H1 (cell line): ENCODE data around the gene OSTF1. TPM values are rescaled to one million over a fixed set of nuclear protein-coding genes. Genes with fewer than 3 reads are reported as not detected.

Experiments used
- CTCF ChIA-PET: fragments of 300-600 bp; sonication (Branson Sonifier 250); formaldehyde crosslinking; loops from one replicate; lab custom pipeline; 2021; ENCODE audit not compliant: partially characterized antibody; lab: Charles Lee
- POLR2A ChIA-PET: fragments of 300-600 bp; sonication (Branson Sonifier 250); formaldehyde crosslinking; loops from one replicate; lab custom pipeline; 2021; ENCODE audit warnings: inconsistent platforms; ENCODE audit not compliant: partially characterized antibody; lab: Charles Lee
- DNase-seq, 2 experiments: peaks; one replicate each; pipeline versions ENCODE4 v3.0.0 to v3.0.0-alpha.2; 2010 to 2022; ENCODE audit warnings: low spot score in 2 of 2, low read depth in 1 of 2, mixed read lengths in 1 of 2
- FAIRE-seq: peaks from 2 replicates; lab custom pipeline; 2011; peaks lifted over from hg19 to GRCh38; lab: Jason Lieb, UNC
- H2AFZ ChIP-seq: 2 replicates; pipeline ENCODE4 v1.8.1; 2012; ENCODE audit warnings: low read length, inconsistent platforms
- H2AK5ac ChIP-seq: 2 replicates; pipeline ENCODE4 v1.6.1; 2013; ENCODE audit warnings: low read depth, low read length
- H2BK120ac ChIP-seq: replicated peaks from 2 replicates; pipeline ENCODE3; 2013; ENCODE audit warnings: low read depth, low read length, inconsistent platforms
- H2BK12ac ChIP-seq: 2 replicates; pipeline ENCODE4 v1.6.1; 2013; ENCODE audit warnings: low read depth, low read length
- H2BK15ac ChIP-seq: 2 replicates; pipeline ENCODE4 v1.6.1; 2013; ENCODE audit warnings: low read length
- H2BK20ac ChIP-seq: 2 replicates; pipeline ENCODE4 v1.6.1; 2013; ENCODE audit warnings: low read length
- H2BK5ac ChIP-seq: 2 replicates; pipeline ENCODE4 v1.6.1; 2013; ENCODE audit warnings: low read depth, low read length
- H3K14ac ChIP-seq: 2 replicates; pipeline ENCODE4 v1.6.1; 2013; ENCODE audit warnings: inconsistent platforms; ENCODE audit not compliant: insufficient read length
- H3K18ac ChIP-seq: 2 replicates; pipeline ENCODE4 v1.6.1; 2013; ENCODE audit warnings: low read length; ENCODE audit errors: extremely low read depth
- H3K23ac ChIP-seq: 2 replicates; pipeline ENCODE4 v1.6.1; 2013; ENCODE audit warnings: inconsistent platforms; ENCODE audit not compliant: insufficient read length
- H3K23me2 ChIP-seq: 2 replicates; pipeline ENCODE4 v1.6.1; 2013; ENCODE audit warnings: low read depth, low read length
- H3K27ac ChIP-seq: 2 replicates; pipeline ENCODE4 v1.6.1; 2011; ENCODE audit warnings: low read depth, low read length, inconsistent platforms
- H3K27me3 ChIP-seq, 4 experiments: replicated peaks in 1 of 4; 1 replicate in 1 of 4; 2 replicates in 3 of 4; pipeline versions ENCODE4 v1.6.1 to v1.8.1; 2011 to 2013; ENCODE audit warnings: low read length in 3 of 4, mild to moderate bottlenecking in 3 of 4, inconsistent platforms in 2 of 4, mixed read lengths in 2 of 4, moderate library complexity in 1 of 4; ENCODE audit not compliant: control insufficient read depth in 3 of 4, insufficient read depth in 3 of 4; ENCODE audit errors: extremely low read depth in 1 of 4
- H3K36me3 ChIP-seq, 4 experiments: 2 replicates each; pipeline versions ENCODE4 v1.6.1 to v1.8.1; 2011 to 2013; ENCODE audit warnings: mild to moderate bottlenecking in 4 of 4, low read length in 3 of 4, moderate library complexity in 2 of 4, control low read depth in 1 of 4, inconsistent platforms in 1 of 4; ENCODE audit not compliant: insufficient read depth in 4 of 4, control insufficient read depth in 2 of 4
- H3K4ac ChIP-seq: replicated peaks from 2 replicates; pipeline ENCODE3; 2013; ENCODE audit warnings: low read length, low read depth, mixed read lengths, inconsistent platforms; ENCODE audit not compliant: insufficient read length
- H3K4me1 ChIP-seq, 4 experiments: replicated peaks in 1 of 4; 1 replicate in 1 of 4; 2 replicates in 3 of 4; pipeline versions ENCODE4 v1.6.1 to v1.8.1; 2011 to 2013; ENCODE audit warnings: low read length in 3 of 4, inconsistent platforms in 2 of 4, mixed read lengths in 1 of 4; ENCODE audit not compliant: insufficient read depth in 4 of 4, control insufficient read depth in 3 of 4
- H3K4me2 ChIP-seq, 2 experiments: 2 replicates each; pipeline versions ENCODE4 v1.6.1 to v1.8.1; 2011 to 2013; ENCODE audit warnings: low read depth in 2 of 2, low read length in 2 of 2, control low read depth in 1 of 2, inconsistent platforms in 1 of 2, mild to moderate bottlenecking in 1 of 2; ENCODE audit not compliant: insufficient read depth in 1 of 2
- H3K4me3 ChIP-seq, 4 experiments: fragments of 200-600, 300-600 bp in 1 of 4; sonication (generic), shearing (Covaris generic), sonication (Bioruptor Twin) in 1 of 4; 2 replicates each; pipeline versions ENCODE4 v1.5.1 to v1.8.1; 2011 to 2016; ENCODE audit warnings: low read length in 4 of 4, low read depth in 3 of 4, control low read depth in 2 of 4, inconsistent platforms in 2 of 4, mild to moderate bottlenecking in 2 of 4, mixed read lengths in 1 of 4, moderate library complexity in 1 of 4; ENCODE audit not compliant: insufficient read depth in 2 of 4; ENCODE audit errors: extremely low read depth in 1 of 4
- H3K56ac ChIP-seq: replicated peaks from 2 replicates; pipeline ENCODE3; 2013; ENCODE audit warnings: low read depth, mild to moderate bottlenecking, mixed read lengths, low read length, inconsistent platforms; ENCODE audit not compliant: insufficient read length
- H3K79me1 ChIP-seq: 2 replicates; pipeline ENCODE4 v1.6.1; 2013; ENCODE audit warnings: low read depth, low read length, control low read depth
- H3K79me2 ChIP-seq, 2 experiments: 2 replicates each; pipeline versions ENCODE4 v1.6.1 to v1.8.1; 2012 to 2013; ENCODE audit warnings: low read length in 2 of 2, mild to moderate bottlenecking in 2 of 2, inconsistent platforms in 1 of 2; ENCODE audit not compliant: insufficient read depth in 2 of 2, control insufficient read depth in 1 of 2
- H3K9ac ChIP-seq, 4 experiments: replicated peaks in 1 of 4; 1 replicate in 1 of 4; 2 replicates in 3 of 4; pipeline versions ENCODE4 v1.6.1 to v1.8.1; 2011 to 2013; ENCODE audit warnings: low read depth in 3 of 4, low read length in 3 of 4, control low read depth in 2 of 4, mild to moderate bottlenecking in 2 of 4, moderate library complexity in 2 of 4, inconsistent platforms in 1 of 4; ENCODE audit errors: extremely low read depth in 1 of 4
- H3K9me3 ChIP-seq, 2 experiments: 2 replicates each; pipeline versions ENCODE4 v1.6.1 to v1.8.1; 2012 to 2013; ENCODE audit warnings: mild to moderate bottlenecking in 2 of 2, moderate library complexity in 2 of 2, control low read depth in 1 of 2, inconsistent platforms in 1 of 2, low read depth in 1 of 2, low read length in 1 of 2, mixed read lengths in 1 of 2; ENCODE audit not compliant: insufficient read depth in 2 of 2
- H4K20me1 ChIP-seq, 2 experiments: replicated peaks in 1 of 2; 2 replicates each; pipeline versions ENCODE3 to v1.8.1; 2011 to 2013; ENCODE audit warnings: inconsistent platforms in 2 of 2, low read length in 2 of 2, mild to moderate bottlenecking in 1 of 2; ENCODE audit not compliant: insufficient read depth in 2 of 2, control insufficient read depth in 1 of 2
- H4K5ac ChIP-seq: 2 replicates; pipeline ENCODE4 v1.6.1; 2013; ENCODE audit warnings: low read length, low read depth, mixed read lengths, inconsistent platforms; ENCODE audit not compliant: insufficient read length
- H4K8ac ChIP-seq: 2 replicates; pipeline ENCODE4 v1.8.0; 2013; ENCODE audit warnings: mild to moderate bottlenecking, moderate library complexity, low read length, inconsistent platforms; ENCODE audit not compliant: insufficient read depth; ENCODE audit errors: extremely low read depth
- H4K91ac ChIP-seq: replicated peaks from 2 replicates; pipeline ENCODE3; 2013; ENCODE audit warnings: low read length, mixed read lengths, inconsistent platforms; ENCODE audit not compliant: insufficient read length
- CTBP2 ChIP-seq: IDR thresholded peaks from 2 replicates; pipeline ENCODE4 v1.7.0; 2011; ENCODE audit warnings: borderline replicate concordance, mild to moderate bottlenecking, moderate library complexity, mixed read lengths, low read length; ENCODE audit not compliant: insufficient read depth, insufficient read length
- CTCF ChIP-seq, 3 experiments: IDR thresholded peaks; 1 replicate in 2 of 3; 2 replicates in 1 of 3; pipeline versions ENCODE4 v1.5.1 to v1.6.1; 2011; ENCODE audit warnings: low read length in 3 of 3, mild to moderate bottlenecking in 3 of 3, inconsistent platforms in 2 of 3, low read depth in 1 of 3, moderate library complexity in 1 of 3; ENCODE audit not compliant: insufficient read depth in 1 of 3; ENCODE audit errors: control extremely low read depth in 1 of 3
- HDAC2 ChIP-seq, 2 experiments: fragments of 300-600 bp in 1 of 2; sonication (generic) in 1 of 2; IDR thresholded peaks; 2 replicates each; pipeline ENCODE4 v1.6.1; 2011 to 2012; ENCODE audit warnings: low read depth in 2 of 2, low read length in 2 of 2, mild to moderate bottlenecking in 2 of 2, moderate library complexity in 2 of 2, borderline replicate concordance in 1 of 2, inconsistent platforms in 1 of 2
- KDM4A ChIP-seq: IDR thresholded peaks from one replicate; pipeline ENCODE4 v1.7.1; 2012; ENCODE audit warnings: low read depth, mild to moderate bottlenecking, moderate library complexity, low read length, inconsistent platforms; ENCODE audit not compliant: severe bottlenecking
- MAFK ChIP-seq: IDR thresholded peaks from 2 replicates; pipeline ENCODE4 v1.6.1; 2012; ENCODE audit warnings: low read depth, mild to moderate bottlenecking, improper control_type of control experiment, low read length
- POLR2AphosphoS5 ChIP-seq: IDR thresholded peaks from 2 replicates; pipeline ENCODE4 v1.6.1; 2011; ENCODE audit warnings: low read depth, low read length
- RFX5 ChIP-seq: IDR thresholded peaks from 2 replicates; pipeline ENCODE4 v1.6.1; 2011; ENCODE audit warnings: low read depth, low read length, improper control_type of control experiment, borderline replicate concordance
- SIRT6 ChIP-seq: IDR thresholded peaks from one replicate; pipeline ENCODE4 v1.7.1; 2012; ENCODE audit warnings: low read length, inconsistent platforms
- SP4 ChIP-seq: IDR thresholded peaks from 2 replicates; pipeline ENCODE4 v1.6.1; 2012; ENCODE audit warnings: low read length, inconsistent platforms
- SUZ12 ChIP-seq: fragments of 200-600 bp; sonication (generic); IDR thresholded peaks from 2 replicates; pipeline ENCODE4 v1.6.1; 2012; ENCODE audit warnings: mild to moderate bottlenecking, inconsistent platforms, low read length, moderate library complexity, mixed read lengths
- TCF12 ChIP-seq: IDR thresholded peaks from 2 replicates; pipeline ENCODE4 v1.6.1; 2011; ENCODE audit warnings: low read depth, mild to moderate bottlenecking, low read length
- WGBS, 2 experiments: shearing (Covaris generic) in 1 of 2; methylation state at CpG; one replicate each; pipeline versions ENCODE4 v1.1.6 to v1.1.7; 2013 to 2015; ENCODE audit warnings: low lambda C conversion rate in 2 of 2, mixed read lengths in 2 of 2, inconsistent platforms in 1 of 2, low coverage in 1 of 2, missing lambda C conversion rate in 1 of 2; ENCODE audit not compliant: insufficient replicate concordance in 2 of 2, insufficient coverage in 1 of 2, insufficient read length in 1 of 2; ENCODE audit errors: extremely low coverage in 1 of 2, missing lambda C conversion rate in 1 of 2; 5-methylcytosine and 5-hydroxymethylcytosine counted together
- polyA plus RNA-seq, 7 experiments: library from polyadenylated mRNA; depleted of rRNA in 3 of 7; stranded (reverse) in 5 of 7; unstranded in 2 of 7; fragments of >200 nt in 5 of 7; fragments of 200-250 nt in 2 of 7; gene quantifications; 1 replicate in 5 of 7; 2 replicates in 1 of 7; 4 replicates in 1 of 7; pipeline versions ENCODE4 v1.2.1 to v1.2.3, GENCODE V29; 2011 to 2013; ENCODE audit warnings: missing spikeins in 2 of 7, mixed read lengths in 2 of 7
- total RNA-seq: library from RNA; stranded (reverse); fragmentation: NEBNext Ultra II Directional; extraction: Animal tissue kit (Norgen Biotek cat#: 25700); gene quantifications from 2 replicates; pipeline ENCODE4 v1.2.1, GENCODE V29; 2021

OSTF1 gene
- total and polyA plus RNA-seq, 2 of the 8 experiments (the other 6 are each of a cell fraction or from before 2014, with no cell fraction given), result 5.0 to 18.9 TPM

DNA sequence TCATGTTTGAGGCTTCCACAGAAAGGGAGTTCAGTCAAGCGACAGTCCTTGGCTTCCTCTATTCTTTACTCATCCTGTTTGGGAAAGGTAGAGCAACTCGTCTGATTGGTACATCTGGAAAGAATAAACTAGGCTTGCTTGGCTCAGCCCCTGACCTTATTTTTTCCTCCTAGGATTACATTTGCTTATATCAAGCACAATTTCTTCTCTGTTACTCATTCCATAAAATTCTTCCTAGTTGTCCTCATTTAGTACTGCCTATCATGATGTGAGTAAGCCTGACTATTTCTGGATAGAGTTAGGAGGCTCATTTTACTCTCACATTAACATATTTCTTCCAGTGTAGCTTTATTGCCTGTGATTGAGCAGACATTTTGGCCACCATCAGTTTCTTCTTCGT lies 49.3 kb upstream of the OSTF1 start:
- Histone ChIP-seq H4K5ac (no peak overlapping the region), H2BK20ac (no peak overlapping the region), H3K9ac (no peak overlapping the region), H3K23me2 (peaks cover 2% of the 10 kb centered on the region; the same call in 1 of the 2 replicates), H4K91ac (no peak overlapping the region), H2AFZ (no peak overlapping the region), H3K56ac (no peak overlapping the region), H3K9me3 (no peaks in the 10 kb centered on the region), H3K4me2 (no peak overlapping the region), H2BK120ac (no peak overlapping the region), H3K4me1 (no peaks in the 10 kb centered on the region), H3K23ac (no peak overlapping the region), H3K27ac (no peak overlapping the region), H2BK12ac (no peak overlapping the region), H3K79me2 (no peaks in the 10 kb centered on the region), H3K18ac (no peak overlapping the region), H4K20me1 (no peaks in the 10 kb centered on the region), H2BK5ac (no peak overlapping the region), H3K79me1 (no peaks in the 10 kb centered on the region), H3K36me3 (no peaks in the 10 kb centered on the region), H4K8ac (no peak overlapping the region), H3K27me3 (no peaks in the 10 kb centered on the region), H2BK15ac (no peak overlapping the region), H3K4ac (no peak overlapping the region), H3K14ac (no peak overlapping the region), H3K4me3 (no peak overlapping the region), H2AK5ac (no peak overlapping the region)
- CTCF ChIA-PET, result interaction anchor here (2.0 kb wide), 1 partner anchor 9 kb away, joined by 4 read pairs; no protein-coding TSS in a partner anchor
- POLR2A ChIA-PET, result no interaction called here
- WGBS, 2 experiments, result 86% methylated on average over 3 of the region's 3 CpGs; no CpG with 5 or more reads in 1 of the 2 experiments
- DNase-seq (no peak), FAIRE-seq (no peak)
- TF ChIP-seq MAFK (no peak), POLR2AphosphoS5 (no peak), TCF12 (no peak), CTBP2 (no peak), SP4 (no peak), KDM4A (no peak), SIRT6 (no peak), SUZ12 (no peak), RFX5 (no peak), HDAC2 (IDR thresholded peaks at IDR 0.05; ENCODE audit: borderline replicate concordance in 1 of 2, low read depth in 2 of 2, low read length in 2 of 2) (no peak), CTCF (IDR thresholded peaks at IDR 0.05; ENCODE audit: control extremely low read depth in 1 of 3, insufficient read depth in 1 of 3, low read depth in 1 of 3, low read length in 3 of 3) (no peak)
